Measurements from ENCODE around the gene C1QA. TPM values are rescaled to one million over a fixed set of nuclear protein-coding genes. Genes with fewer than 3 reads are reported as not detected.
"Not testable (repeated sequence)": the region's sequence is repeated elsewhere in the genome, so short reads cannot be mapped to it uniquely, and the experiment has no call there.

The C1QA gene
- total RNA-seq, 2 donors from 2014 or later, result 38.5 to 72.4 TPM

- Histone ChIP-seq H3K9ac (ENCODE audit: low read depth in 2 of 2, low read length in 2 of 2) (peak overlapping the region in 1 of 2 donors; percentile 35), H3K4me1 (no peaks in the 10 kb centered on the region), H3K4me3 (no peak overlapping the region), H3K27ac (no peak overlapping the region), H3K36me3 (no peaks in the 10 kb centered on the region), H3K27me3 (no peaks in the 10 kb centered on the region), H3K9me3 (no peaks in the 10 kb centered on the region)
- TF ChIP-seq CTCF (IDR thresholded peaks at IDR 0.05), result peak; percentile 39
- intact Hi-C loops (cut with DNase I), result loop anchor here (10.0 kb wide), 1 partner anchor 299 kb away; no protein-coding TSS in a partner anchor
- DNase-seq, result no peak
Measured at GRCh38 chr1:22665752-22666151, 29.3 kb downstream of the C1QA start.

GRCh38 chr1:22666412-22666811, 30.0 kb downstream of the C1QA start:
- Histone ChIP-seq H3K36me3 (no peaks in the 10 kb centered on the region), H3K9ac (ENCODE audit: low read depth in 2 of 2, low read length in 2 of 2) (no peak overlapping the region), H3K27ac (no peak overlapping the region), H3K27me3 (no peaks in the 10 kb centered on the region), H3K4me1 (no peaks in the 10 kb centered on the region), H3K9me3 (no peaks in the 10 kb centered on the region), H3K4me3 (no peak overlapping the region)
- intact Hi-C loops (cut with DNase I), result loop anchor here (10.0 kb wide), 1 partner anchor 298 kb away; no protein-coding TSS in a partner anchor
- TF ChIP-seq CTCF (IDR thresholded peaks at IDR 0.05), result no peak
- DNase-seq, result no peak

GRCh38 chr1:22668840-22669239, 32.4 kb downstream of the C1QA start:
- H3K27me3 ChIP-seq; H3K9me3 ChIP-seq; DNase-seq; H3K9ac ChIP-seq (ENCODE audit: low read depth in 2 of 2, low read length in 2 of 2); H3K27ac ChIP-seq; H3K4me3 ChIP-seq; H3K36me3 ChIP-seq; H3K4me1 ChIP-seq: not testable (repeated sequence)
- intact Hi-C loops (cut with DNase I), result loop anchor here (10.0 kb wide), 1 partner anchor 296 kb away; no protein-coding TSS in a partner anchor

- no peaks in the 10 kb centered on the region for H3K4me1 ChIP-seq
- DNase-seq, result no peak
- no peaks in the 10 kb centered on the region for H3K36me3 ChIP-seq
- H3K9ac ChIP-seq (ENCODE audit: low read depth in 2 of 2, low read length in 2 of 2), result no peak overlapping the region
- H3K4me3 ChIP-seq, result no peak overlapping the region
- TF ChIP-seq CTCF (IDR thresholded peaks at IDR 0.05), result no peak
- intact Hi-C loops (cut with DNase I), result loop anchor here (10.0 kb wide), 1 partner anchor 194 kb away; no protein-coding TSS in a partner anchor
- no peaks in the 10 kb centered on the region for H3K27me3 ChIP-seq
- H3K27ac ChIP-seq, result no peak overlapping the region
- no peaks in the 10 kb centered on the region for H3K9me3 ChIP-seq
Measured at GRCh38 chr1:22670352-22670975, 34.0 kb downstream of the C1QA start.

GRCh38 chr1:22671999-22672398, 35.6 kb downstream of the C1QA start:
- no peak for TF ChIP-seq CTCF (IDR thresholded peaks at IDR 0.05)
- no peak overlapping the region for H3K4me3 ChIP-seq
- H3K27me3 ChIP-seq, result no peaks in the 10 kb centered on the region
- peaks cover under 1% of the 10 kb centered on the region for H3K4me1 ChIP-seq
- no peak for DNase-seq
- H3K9me3 ChIP-seq, result no peaks in the 10 kb centered on the region
- H3K36me3 ChIP-seq, result no peaks in the 10 kb centered on the region
- H3K27ac ChIP-seq, result no peak overlapping the region
- intact Hi-C loops (cut with DNase I), result loop anchor here (10.0 kb wide), 1 partner anchor 193 kb away; no protein-coding TSS in a partner anchor
- no peak overlapping the region for H3K9ac ChIP-seq (ENCODE audit: low read depth in 2 of 2, low read length in 2 of 2)
